GM20000 (cell line): Measurements from ENCODE around the gene RTN4RL2.

ENCODE experiments used
- DNase-seq: peaks from one replicate; pipeline ENCODE4 v3.0.0; 2012; ENCODE audit warnings: low spot score
- CTCF ChIP-seq: IDR thresholded peaks from 2 replicates; pipeline ENCODE4 v1.5.1; 2012; ENCODE audit warnings: mild to moderate bottlenecking, control low read depth; ENCODE audit errors: extremely low read depth, missing control alignments

Gene RTN4RL2

DNA sequence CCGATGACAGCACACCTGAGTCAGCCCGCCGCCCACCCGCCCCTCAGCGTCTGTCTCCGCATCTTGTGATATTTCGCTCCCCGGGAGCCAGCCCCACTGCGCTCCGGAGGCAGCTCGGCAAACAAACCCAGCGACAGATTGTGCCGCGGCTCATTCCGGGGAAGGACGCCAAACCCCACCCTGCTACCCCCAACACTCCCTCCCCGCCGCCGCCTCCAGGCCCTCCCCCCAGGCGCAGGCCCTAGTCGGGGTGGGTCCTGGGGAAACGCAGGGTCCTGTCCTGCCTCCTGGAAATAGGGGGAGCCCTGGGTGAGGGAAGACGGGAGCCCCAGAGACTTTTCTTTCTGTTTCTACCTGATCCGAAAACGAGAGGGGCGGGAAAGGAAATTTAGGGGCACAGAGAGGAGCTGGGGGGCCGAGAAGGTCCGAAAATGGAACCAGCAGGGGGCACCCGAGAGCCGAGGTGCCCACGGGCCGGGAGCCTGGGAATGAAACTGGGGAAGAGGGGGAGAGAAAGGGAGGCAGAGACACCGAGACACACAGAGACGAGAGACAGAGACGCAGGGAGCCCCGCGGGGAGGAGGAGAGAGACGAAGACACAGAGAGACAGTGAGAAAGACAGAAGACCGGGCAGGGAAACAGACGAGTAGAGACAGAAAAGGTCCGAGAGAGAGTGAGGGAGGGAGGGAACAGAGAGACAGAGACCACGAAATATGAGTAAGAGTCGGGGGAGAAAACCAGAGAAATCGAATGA, 1.7 kb upstream of the RTN4RL2 start:
- DNase-seq, result peak; percentile 68
- peak; percentile 65 for TF ChIP-seq CTCF

- no peak for TF ChIP-seq CTCF
- peak; percentile 45 for DNase-seq
These were observed 935 bp upstream of the RTN4RL2 start for GRCh38 chr11:57459164-57460021.

- no peak for DNase-seq
- TF ChIP-seq CTCF, result no peak
These were observed 726 bp downstream of the RTN4RL2 start for GRCh38 chr11:57460758-57461749.

DNA sequence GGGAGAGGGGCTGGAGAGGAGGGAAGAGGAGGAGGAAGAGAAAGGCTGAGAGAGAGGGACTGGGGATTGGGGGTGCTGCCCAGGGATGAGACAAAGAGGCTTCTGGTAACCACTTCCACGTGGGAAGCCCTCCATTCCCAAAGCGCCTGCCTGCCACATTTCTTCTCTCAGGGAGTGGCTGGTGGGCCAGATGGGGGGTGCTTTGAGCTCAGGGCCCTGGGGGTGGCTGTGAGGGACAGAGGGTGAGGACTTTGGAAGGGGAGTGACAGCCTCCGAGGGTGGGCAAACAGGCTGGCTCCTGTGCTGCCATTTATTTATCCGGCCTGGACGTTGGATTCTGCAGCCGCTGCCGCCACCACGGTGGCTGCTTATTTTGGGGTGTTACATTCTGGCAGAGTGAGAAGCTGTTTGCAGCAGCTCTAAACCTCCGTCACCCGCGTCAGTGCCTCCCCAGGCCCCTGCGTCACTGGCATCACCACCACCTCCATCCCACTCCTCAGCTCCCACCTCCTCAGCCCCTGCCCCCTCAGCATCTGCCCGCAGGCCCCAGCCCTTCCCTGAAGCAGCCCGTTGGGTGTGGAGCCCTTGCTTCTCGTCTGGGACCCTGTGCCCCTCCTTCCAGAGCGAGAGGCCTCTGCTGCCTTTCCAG, 1.6 kb downstream of the RTN4RL2 start:
- no peak for TF ChIP-seq CTCF
- DNase-seq, result no peak

DNA sequence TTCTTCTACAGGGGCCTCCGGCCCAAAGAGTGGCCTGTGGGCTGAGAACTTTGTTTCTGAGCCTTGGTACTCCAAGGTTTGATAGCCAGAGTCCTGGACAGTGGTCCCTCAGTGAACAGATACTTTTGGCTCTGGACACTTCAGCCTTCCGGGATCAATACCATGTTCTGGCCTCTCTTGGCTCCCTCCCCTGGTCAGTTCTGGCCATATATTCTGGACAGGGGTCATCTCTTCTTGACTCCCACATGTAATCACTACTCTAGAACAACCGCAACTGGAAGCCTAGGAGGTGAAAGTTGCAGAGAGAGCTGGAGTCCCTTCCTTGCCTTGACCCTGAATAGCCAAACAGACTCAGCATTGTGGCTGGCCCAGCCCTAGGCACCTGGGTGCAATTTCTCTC, 2.3 kb downstream of the RTN4RL2 start:
- no peak for DNase-seq

More for the DNA sequence above, 2.3 kb downstream of the RTN4RL2 start:
- TF ChIP-seq CTCF, result no peak
